Activated naive CD4-positive, alpha-beta T cell treated with anti-CD3 and anti-CD28 coated beads, Interleukin-2, amount 10 ng/mL, durations not matched to agents 7 days and 5 days (primary cell): ENCODE data around the gene SPRN.
A peak's percentile ranks its signal among the peaks of the same experiment; 100 is the strongest.
"Not testable (repeated sequence)": the region's sequence is repeated elsewhere in the genome, so short reads cannot be mapped to it uniquely, and the experiment has no call there.

Experiments
- CTCF ChIA-PET: fragments of 350-600 bp; sonication (Branson Sonifier 250); formaldehyde crosslinking; loops from one replicate; lab custom pipeline; 2021; ENCODE audit warnings: antibody characterized with exemption; lab: Charles Lee
- DNase-seq: peaks from one replicate; pipeline ENCODE4 v3.0.0-alpha.2; 2020
- H3K27ac Mint-ChIP-seq: one replicate; pipeline ENCODE4 v1.8.0; 2021; ENCODE audit warnings: mild to moderate bottlenecking, moderate library complexity, mixed read lengths
- H3K27me3 Mint-ChIP-seq: one replicate; pipeline ENCODE4 v1.8.0; 2021; ENCODE audit warnings: mild to moderate bottlenecking, mixed read lengths
- H3K36me3 Mint-ChIP-seq: one replicate; pipeline ENCODE4 v1.8.0; 2021; ENCODE audit warnings: mixed read lengths
- H3K4me1 Mint-ChIP-seq: one replicate; pipeline ENCODE4 v1.8.0; 2021; ENCODE audit warnings: mixed read lengths
- H3K4me3 Mint-ChIP-seq: one replicate; pipeline ENCODE4 v1.8.0; 2021; ENCODE audit warnings: mild to moderate bottlenecking, moderate library complexity, mixed read lengths
- H3K9me3 Mint-ChIP-seq: one replicate; pipeline ENCODE4 v1.8.0; 2021; ENCODE audit warnings: mixed read lengths

The SPRN gene

GRCh38 chr10:133448120-133448519 lies 23.7 kb upstream of the SPRN start:
- Mint-ChIP-seq H3K27me3 (peaks cover 8% of the 10 kb centered on the region), H3K4me1 (no peaks in the 10 kb centered on the region), H3K36me3 (peaks cover 16% of the 10 kb centered on the region), H3K27ac (no peak overlapping the region), H3K4me3 (no peak overlapping the region), H3K9me3 (peaks cover 35% of the 10 kb centered on the region)
- CTCF ChIA-PET = interaction anchor here (1.6 kb wide), 1 partner anchor 9 kb away, joined by 5 read pairs; no protein-coding TSS in a partner anchor
- DNase-seq = no peak

GRCh38 chr10:133446979-133447378 lies 22.6 kb upstream of the SPRN start:
- peaks cover 16% of the 10 kb centered on the region for H3K36me3 Mint-ChIP-seq
- H3K27ac Mint-ChIP-seq = no peak overlapping the region
- CTCF ChIA-PET = no interaction called here
- H3K4me3 Mint-ChIP-seq = no peak overlapping the region
- H3K4me1 Mint-ChIP-seq = peaks cover 11% of the 10 kb centered on the region
- no peak for DNase-seq
- peaks cover 8% of the 10 kb centered on the region for H3K27me3 Mint-ChIP-seq
- H3K9me3 Mint-ChIP-seq = peaks cover 35% of the 10 kb centered on the region

- CTCF ChIA-PET = interaction anchor here (1.0 kb wide), 1 partner anchor 52 kb away, joined by 3 read pairs; no protein-coding TSS in a partner anchor
- peaks cover 14% of the 10 kb centered on the region for H3K4me1 Mint-ChIP-seq
- no peak for DNase-seq
- H3K9me3 Mint-ChIP-seq = peaks cover 35% of the 10 kb centered on the region
- peaks cover 16% of the 10 kb centered on the region for H3K36me3 Mint-ChIP-seq
- no peak overlapping the region for H3K27ac Mint-ChIP-seq
- H3K27me3 Mint-ChIP-seq = peaks cover 8% of the 10 kb centered on the region
- H3K4me3 Mint-ChIP-seq = no peak overlapping the region
Measured at GRCh38 chr10:133445751-133446708, 21.6 kb upstream of the SPRN start.

- CTCF ChIA-PET = interaction anchor here (1.0 kb wide), 1 partner anchor 52 kb away, joined by 3 read pairs; no protein-coding TSS in a partner anchor
- H3K27ac Mint-ChIP-seq = no peak overlapping the region
- peaks cover 35% of the 10 kb centered on the region for H3K9me3 Mint-ChIP-seq
- no peak overlapping the region for H3K4me3 Mint-ChIP-seq
- DNase-seq = no peak
- H3K27me3 Mint-ChIP-seq = peaks cover 8% of the 10 kb centered on the region
- peaks cover 16% of the 10 kb centered on the region for H3K36me3 Mint-ChIP-seq
- H3K4me1 Mint-ChIP-seq = peaks cover 14% of the 10 kb centered on the region
Measured at GRCh38 chr10:133445268-133445732, 20.9 kb upstream of the SPRN start.

GRCh38 chr10:133444342-133445267 lies 20.2 kb upstream of the SPRN start:
- H3K4me1 Mint-ChIP-seq = peaks cover 14% of the 10 kb centered on the region
- no peak for DNase-seq
- H3K9me3 Mint-ChIP-seq = peaks cover 35% of the 10 kb centered on the region
- H3K36me3 Mint-ChIP-seq = peaks cover 16% of the 10 kb centered on the region
- no peak overlapping the region for H3K27ac Mint-ChIP-seq
- CTCF ChIA-PET = interaction anchor here (1.0 kb wide), 1 partner anchor 53 kb away, joined by 3 read pairs; no protein-coding TSS in a partner anchor
- peaks cover 8% of the 10 kb centered on the region for H3K27me3 Mint-ChIP-seq
- no peak overlapping the region for H3K4me3 Mint-ChIP-seq

GRCh38 chr10:133442967-133443924 lies 18.8 kb upstream of the SPRN start:
- H3K27ac Mint-ChIP-seq = no peak overlapping the region
- DNase-seq = peak; percentile 16
- peaks cover 12% of the 10 kb centered on the region for H3K36me3 Mint-ChIP-seq
- H3K27me3 Mint-ChIP-seq = peaks cover 8% of the 10 kb centered on the region
- CTCF ChIA-PET = no interaction called here
- no peak overlapping the region for H3K4me3 Mint-ChIP-seq
- peaks cover 16% of the 10 kb centered on the region for H3K4me1 Mint-ChIP-seq
- peaks cover 26% of the 10 kb centered on the region for H3K9me3 Mint-ChIP-seq

GRCh38 chr10:133442191-133442966 lies 18.0 kb upstream of the SPRN start:
- Mint-ChIP-seq H3K27me3 (peaks cover 8% of the 10 kb centered on the region), H3K4me3 (no peak overlapping the region), H3K9me3 (peaks cover 17% of the 10 kb centered on the region), H3K27ac (no peak overlapping the region), H3K4me1 (peaks cover 16% of the 10 kb centered on the region), H3K36me3 (peaks cover 5% of the 10 kb centered on the region)
- peak; percentile 32 for DNase-seq
- CTCF ChIA-PET = interaction anchor here (1.0 kb wide), 1 partner anchor 77 kb away, joined by 3 read pairs; no protein-coding TSS in a partner anchor

GRCh38 chr10:133441780-133442179 lies 17.4 kb upstream of the SPRN start:
- H3K4me1 Mint-ChIP-seq = peaks cover 16% of the 10 kb centered on the region
- H3K36me3 Mint-ChIP-seq = peaks cover 4% of the 10 kb centered on the region
- H3K9me3 Mint-ChIP-seq = peaks cover 12% of the 10 kb centered on the region
- H3K27me3 Mint-ChIP-seq = peaks cover 8% of the 10 kb centered on the region
- no peak overlapping the region for H3K4me3 Mint-ChIP-seq
- CTCF ChIA-PET = interaction anchor here (0.9 to 1.0 kb wide), 2 partner anchors 48 to 77 kb away, joined by 3 read pairs; no protein-coding TSS in a partner anchor
- H3K27ac Mint-ChIP-seq = no peak overlapping the region
- peak; percentile 13 for DNase-seq

GRCh38 chr10:133441356-133441755 lies 16.9 kb upstream of the SPRN start:
- not testable (repeated sequence) for H3K27ac Mint-ChIP-seq, H3K9me3 Mint-ChIP-seq, H3K4me3 Mint-ChIP-seq, H3K27me3 Mint-ChIP-seq, DNase-seq, H3K36me3 Mint-ChIP-seq
- CTCF ChIA-PET = interaction anchor here (0.9 to 1.0 kb wide), 2 partner anchors 49 to 78 kb away, joined by 3 read pairs; no protein-coding TSS in a partner anchor
- H3K4me1 Mint-ChIP-seq = peaks cover 16% of the 10 kb centered on the region

- Mint-ChIP-seq H3K4me3 (no peak overlapping the region), H3K4me1 (peaks cover 16% of the 10 kb centered on the region), H3K36me3 (peaks cover 2% of the 10 kb centered on the region), H3K9me3 (peaks cover 9% of the 10 kb centered on the region), H3K27me3 (peaks cover 8% of the 10 kb centered on the region), H3K27ac (no peak overlapping the region)
- DNase-seq = peak; percentile 19
- CTCF ChIA-PET = interaction anchor here (0.9 kb wide), 1 partner anchor 49 kb away, joined by 3 read pairs; no protein-coding TSS in a partner anchor
Measured at GRCh38 chr10:133440633-133441285, 16.3 kb upstream of the SPRN start.

GRCh38 chr10:133439517-133440461 lies 15.4 kb upstream of the SPRN start:
- no peak for DNase-seq
- Mint-ChIP-seq H3K4me1 (peaks cover 16% of the 10 kb centered on the region), H3K27ac (no peak overlapping the region), H3K4me3 (no peak overlapping the region), H3K36me3 (no peaks in the 10 kb centered on the region), H3K9me3 (no peaks in the 10 kb centered on the region), H3K27me3 (no peaks in the 10 kb centered on the region)
- CTCF ChIA-PET = interaction anchor here (0.8 to 2.4 kb wide), 10 partner anchors 9 to 169 kb away, joined by 3 to 21 read pairs (median 4); partner anchors contain the start of gene SCART1
